GM19239 (cell line): Measurements from ENCODE around the gene ELMO3.
A peak's percentile ranks its signal among the peaks of the same experiment; 100 is the strongest.

ENCODE experiments used
- DNase-seq: peaks from one replicate; pipeline ENCODE4 v3.0.0; 2011; ENCODE audit warnings: low spot score; ENCODE audit not compliant: insufficient read length
- FAIRE-seq: peaks from 2 replicates; lab custom pipeline; 2011; peaks lifted over from hg19 to GRCh38; lab: Jason Lieb, UNC

Gene ELMO3

DNA sequence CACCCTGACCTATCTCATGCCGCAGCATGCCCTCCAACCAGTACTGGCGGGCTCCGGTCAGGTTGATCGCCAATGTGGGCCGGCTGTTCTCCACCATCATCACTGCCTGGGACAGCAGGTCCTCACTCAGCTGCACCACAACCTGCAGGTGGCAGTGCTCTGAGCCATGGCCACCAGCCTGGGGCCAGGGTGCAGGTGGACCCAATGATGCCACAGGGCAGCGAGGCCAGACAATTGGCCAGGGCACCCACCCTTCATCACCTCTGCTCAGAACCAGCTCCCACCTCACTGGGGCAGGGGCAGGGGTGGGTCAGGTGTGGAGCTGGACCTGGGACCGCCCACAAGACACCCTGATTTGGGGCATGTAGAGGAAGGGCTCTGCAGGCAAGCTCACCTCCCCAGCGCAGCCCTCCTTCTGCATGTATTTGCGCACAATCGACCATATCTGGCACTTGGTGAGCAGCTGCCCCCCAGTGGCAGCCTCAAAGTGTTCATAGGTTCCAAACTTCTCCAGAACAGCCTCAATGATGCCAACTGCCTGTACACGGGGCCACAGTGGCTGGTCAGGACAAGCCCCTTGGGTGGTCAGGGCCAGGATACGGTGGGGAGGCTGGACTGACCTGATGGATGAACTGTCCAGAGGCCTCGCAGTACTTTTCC is 19.4 kb upstream of the ELMO3 start:
- DNase-seq (no peak), FAIRE-seq (no peak)

DNA sequence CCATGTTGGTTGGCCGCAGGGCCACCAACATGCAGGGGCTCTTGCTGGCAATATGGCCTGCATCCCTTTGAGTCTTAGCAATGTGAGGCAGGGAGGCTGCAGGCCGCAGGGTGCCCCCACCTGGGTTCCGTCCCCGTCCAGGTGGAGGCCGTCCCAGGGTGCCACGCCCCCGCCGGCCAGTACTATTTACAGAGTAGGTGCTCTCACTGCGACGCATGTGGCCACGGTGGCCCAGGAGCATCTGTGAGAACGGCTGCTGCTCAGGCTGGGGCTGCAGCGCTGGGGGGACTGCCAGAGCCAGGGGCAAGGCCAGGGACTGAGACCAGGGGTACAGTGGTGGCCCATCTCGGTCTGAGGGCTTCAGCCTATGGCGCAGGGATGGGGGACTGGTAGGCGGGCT is 18.8 kb upstream of the ELMO3 start:
- FAIRE-seq (no peak), DNase-seq (no peak)

DNA sequence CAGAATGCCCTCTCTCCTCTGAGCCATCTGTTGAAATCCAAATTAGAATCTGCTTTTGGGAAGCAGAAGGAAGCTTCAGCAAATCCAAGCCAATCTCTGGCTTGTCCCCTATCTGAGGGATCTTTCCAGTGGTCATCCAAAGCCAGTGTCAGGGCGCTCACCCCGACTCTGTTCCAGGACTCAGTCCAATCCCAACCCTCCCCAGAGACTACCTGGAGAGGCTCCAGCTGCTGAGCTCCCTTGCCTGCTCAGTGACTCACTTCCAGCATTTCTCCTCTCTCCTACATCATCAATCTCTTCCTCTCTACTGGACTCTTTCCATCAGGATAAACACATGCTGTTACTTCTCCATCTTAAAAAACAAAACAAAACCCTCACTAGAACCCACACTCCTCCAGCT is 17.6 kb upstream of the ELMO3 start:
- FAIRE-seq (no peak), DNase-seq (no peak)

DNA sequence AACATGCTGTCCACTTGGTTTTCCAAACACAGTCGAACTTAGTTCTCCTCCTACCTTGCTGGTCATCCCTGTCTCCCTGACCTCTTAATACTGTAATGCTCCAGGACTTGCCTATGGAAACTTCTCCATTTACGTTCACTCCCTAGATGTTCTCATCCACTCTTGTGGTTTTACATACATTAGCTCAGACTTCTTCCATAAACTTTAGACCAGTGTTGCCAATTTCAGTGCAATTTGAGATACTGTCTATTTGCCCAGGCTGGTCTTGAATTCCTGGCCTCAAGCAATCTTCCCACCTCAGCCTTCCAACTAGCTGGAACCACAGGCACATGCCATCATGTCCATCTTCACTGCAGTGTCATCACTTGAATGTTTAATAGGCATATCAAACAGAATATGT is 16.6 kb upstream of the ELMO3 start:
- FAIRE-seq, result no peak
- DNase-seq, result no peak

DNA sequence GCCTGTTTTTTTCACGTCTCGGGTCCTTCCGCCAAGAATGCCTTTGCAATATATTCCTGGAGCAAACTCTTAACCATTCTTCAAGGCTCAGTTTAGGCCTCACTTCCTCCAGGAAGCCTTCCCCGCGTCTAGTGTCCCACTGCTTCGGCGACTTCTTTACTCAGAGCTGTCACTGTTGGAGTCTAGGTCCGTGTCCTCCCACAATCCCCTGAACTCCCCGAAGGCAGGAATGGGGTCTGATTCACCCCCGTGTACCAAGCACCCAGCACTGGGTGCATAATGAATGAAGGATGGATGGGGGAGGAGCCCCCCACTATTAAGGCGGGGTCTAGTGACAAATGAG is 15.7 kb upstream of the ELMO3 start:
- no peak for FAIRE-seq
- no peak for DNase-seq

DNA sequence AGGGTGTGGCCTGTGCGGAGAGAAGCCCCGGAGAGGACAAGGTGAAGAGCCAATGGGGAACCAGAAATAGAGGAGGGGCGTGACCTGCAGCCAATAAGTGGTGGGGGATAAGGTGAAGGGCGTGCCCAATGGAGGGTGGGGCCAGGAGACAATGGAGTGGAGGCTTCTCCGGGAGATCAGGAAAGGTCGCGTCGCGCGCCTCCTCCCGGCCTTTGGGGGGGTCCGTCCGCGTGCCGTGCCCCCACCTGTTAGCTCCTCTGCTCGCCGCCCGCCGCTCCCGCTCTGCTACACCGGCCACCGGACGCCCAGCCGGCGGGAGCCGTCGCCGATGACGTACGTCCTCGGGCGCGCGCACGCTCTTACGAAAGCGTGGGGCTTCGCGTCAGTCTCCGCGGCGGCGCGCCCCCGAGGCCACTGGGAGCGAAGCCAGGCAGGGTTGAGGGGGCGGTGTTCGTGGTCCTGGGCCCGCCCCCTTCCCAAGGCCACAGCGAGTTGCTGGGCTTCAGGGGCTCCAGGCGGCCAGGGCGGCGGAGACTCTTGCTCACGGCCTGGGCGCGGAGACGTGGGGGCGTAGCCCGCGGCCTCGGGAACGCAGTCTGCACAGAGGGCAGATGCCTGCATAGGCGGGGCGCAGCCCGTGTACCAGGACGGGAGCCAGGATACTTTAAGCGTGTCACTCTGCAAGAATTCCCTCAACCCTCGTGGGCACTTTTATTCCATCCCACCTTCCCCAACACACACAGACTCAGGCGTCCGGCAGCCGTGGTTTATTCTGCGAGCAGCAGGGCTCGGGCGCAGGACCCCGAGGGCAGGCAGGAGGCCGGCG is 15.1 kb upstream of the ELMO3 start, which contains the start of gene MATCAP1:
Gene MATCAP1 (minus strand): TSS at position 337 of the 826 bp plus-strand sequence. CDS start 3,353 bp downstream, outside the sequence.
- peak; percentile 100 for FAIRE-seq
- peak; percentile 100 for DNase-seq

DNA sequence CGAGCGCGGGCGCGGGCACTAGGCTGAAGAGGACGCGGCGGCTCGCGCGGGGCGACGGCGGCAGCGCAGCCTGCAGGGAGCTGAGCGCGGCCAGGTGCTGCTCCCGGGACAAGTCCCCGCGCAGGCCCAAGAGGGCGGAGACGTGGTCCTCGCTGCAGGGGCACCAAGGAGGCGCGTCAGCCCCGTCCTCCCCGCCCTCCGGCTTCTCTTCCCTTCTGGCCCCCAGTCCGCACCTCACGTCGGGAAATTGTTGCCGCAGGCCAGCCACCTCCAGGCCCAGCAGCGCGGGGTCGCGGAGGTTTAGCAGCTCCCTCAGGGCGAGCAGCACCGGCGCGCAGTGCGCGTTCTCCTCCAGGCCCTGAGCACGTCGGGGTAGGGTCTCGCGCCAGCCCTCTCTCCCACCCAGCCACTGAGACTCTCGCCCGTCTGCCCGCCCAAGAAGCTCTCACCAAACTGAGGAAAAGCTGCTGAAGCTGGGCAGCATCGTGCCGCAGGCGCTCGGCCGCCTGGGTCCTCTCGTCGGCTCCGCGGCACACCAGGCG is 14.4 kb upstream of the ELMO3 start:
- no peak for DNase-seq
- FAIRE-seq, result peak; percentile 23

DNA sequence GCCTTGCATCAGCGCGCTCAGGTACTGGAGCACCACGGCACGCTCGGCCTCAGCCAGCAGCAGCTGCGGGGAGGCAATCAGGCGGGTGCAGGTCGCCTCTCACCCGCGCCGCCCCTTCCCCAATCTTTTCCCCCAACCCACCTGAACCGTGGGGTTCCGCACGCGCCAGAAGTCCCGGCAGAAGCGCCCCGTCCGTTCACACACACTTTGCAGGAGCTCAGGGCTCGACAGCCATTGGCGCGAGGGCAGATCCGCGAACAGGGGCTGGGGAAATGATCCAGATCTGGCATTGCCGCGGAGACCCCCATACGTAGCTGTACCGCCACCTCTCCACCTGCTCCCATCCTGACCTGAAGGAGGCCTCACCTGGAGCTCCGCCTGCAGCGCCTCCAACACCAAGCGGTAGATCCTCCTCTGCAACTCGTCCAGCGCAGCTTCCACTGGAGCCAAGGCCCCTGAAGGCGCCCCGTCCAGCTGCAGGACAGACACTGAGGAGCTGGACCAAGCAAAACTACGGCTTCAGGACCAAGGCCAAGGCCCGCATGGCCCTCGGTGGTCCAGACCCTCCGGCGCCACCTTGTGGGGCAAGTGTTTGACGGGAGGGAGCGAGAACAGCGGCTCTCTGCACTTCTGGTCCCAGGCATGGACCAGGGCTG is 13.8 kb upstream of the ELMO3 start:
- DNase-seq (no peak), FAIRE-seq (peak; percentile 96)

DNA sequence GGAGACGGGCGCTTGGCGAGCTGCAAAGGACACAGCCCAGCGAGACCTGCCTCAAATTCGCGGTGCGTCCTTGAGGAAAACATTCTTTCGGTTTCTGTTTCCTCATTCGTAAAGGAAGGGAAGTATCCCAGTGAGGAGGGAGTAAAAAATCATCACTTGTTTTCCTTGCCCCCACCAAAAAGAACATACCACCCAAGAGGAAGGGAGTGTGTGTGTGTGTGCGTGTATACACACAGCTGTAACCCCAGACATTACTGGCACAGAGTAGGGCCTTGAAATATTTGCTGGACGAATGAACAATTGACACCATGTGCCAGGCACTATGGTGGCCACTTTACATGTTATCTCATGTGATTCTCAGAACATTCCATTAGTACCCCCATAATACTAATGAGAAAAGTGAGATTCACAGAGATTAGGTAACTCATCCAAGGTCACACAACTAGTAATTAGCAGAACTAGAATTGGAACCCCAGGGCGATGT is 13.2 kb upstream of the ELMO3 start:
- no peak for DNase-seq
- FAIRE-seq, result no peak

DNA sequence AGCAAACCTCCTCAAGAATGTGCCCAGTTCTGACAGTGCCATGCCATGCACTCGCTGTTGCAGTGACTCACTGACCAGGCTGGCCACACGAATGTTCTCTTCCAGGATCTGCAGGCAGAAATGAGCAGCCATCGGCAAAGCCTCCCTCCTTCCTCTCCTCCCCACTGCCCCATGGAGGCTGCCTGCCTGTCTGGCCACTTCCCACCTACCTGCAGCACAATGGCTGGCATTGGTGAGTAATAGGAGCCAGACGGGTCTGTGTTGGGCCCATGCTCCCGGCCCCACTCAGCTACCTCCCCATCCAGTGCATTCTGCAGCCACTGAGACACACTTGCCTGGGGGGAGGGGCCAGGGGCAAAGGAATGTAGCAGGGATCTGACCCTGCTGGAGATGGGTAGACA is 12.4 kb upstream of the ELMO3 start:
- no peak for FAIRE-seq
- DNase-seq, result no peak

DNA sequence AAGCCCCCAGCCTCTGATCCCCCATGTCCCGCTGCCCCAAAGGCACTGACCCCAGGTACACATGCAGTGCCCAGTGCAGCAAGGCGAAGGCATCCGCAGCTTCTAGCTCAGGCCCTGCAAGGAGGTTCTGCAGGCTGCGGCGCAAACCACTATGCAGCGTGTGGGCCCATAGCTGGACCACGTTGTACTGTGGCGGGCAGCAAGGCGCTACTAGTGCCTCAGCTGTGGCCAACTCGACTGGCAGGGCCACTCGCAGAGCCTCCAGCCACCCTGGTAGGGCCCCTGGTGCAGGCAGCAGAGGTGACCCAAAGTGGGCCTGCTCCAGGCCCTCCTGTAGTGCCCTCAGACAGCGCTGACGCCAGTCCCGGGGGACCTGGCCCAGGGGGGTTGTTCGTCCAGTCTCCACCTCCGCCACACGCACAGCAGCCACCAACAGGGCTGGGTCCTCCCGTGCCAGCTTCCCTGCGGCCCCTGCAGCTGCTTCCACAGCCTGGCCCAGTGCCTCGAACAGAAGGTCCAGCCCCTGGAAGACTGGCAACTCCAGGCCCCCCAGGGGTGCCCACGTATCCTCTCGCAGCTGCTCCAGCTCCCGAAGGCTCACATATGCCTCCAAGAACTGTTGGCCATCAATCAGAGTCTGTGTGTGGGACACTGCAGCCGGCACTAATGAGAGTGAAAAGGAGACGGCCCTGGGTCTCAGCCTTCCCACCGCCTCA is 11.6 kb upstream of the ELMO3 start:
- DNase-seq (no peak), FAIRE-seq (no peak)

DNA sequence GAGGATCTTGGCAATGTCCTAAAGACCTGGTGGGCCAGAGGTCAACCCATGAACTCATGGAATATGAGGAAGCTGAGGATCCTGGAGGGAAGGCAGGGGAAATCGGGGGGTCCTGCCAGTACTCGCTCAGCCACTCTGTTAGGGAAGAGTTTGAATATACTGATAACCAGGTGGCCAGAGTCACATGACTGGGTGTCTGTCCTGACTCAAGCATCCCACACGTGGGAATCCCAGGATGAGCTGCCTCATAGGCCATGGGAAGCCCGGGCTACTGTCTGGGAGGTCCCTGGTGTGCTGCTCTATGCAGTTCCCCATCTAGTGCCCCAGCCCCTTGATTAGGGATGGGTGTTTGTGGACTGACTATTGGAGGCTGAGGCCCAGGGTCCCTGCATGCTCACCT is 10.6 kb upstream of the ELMO3 start:
- no peak for FAIRE-seq
- DNase-seq, result no peak

DNA sequence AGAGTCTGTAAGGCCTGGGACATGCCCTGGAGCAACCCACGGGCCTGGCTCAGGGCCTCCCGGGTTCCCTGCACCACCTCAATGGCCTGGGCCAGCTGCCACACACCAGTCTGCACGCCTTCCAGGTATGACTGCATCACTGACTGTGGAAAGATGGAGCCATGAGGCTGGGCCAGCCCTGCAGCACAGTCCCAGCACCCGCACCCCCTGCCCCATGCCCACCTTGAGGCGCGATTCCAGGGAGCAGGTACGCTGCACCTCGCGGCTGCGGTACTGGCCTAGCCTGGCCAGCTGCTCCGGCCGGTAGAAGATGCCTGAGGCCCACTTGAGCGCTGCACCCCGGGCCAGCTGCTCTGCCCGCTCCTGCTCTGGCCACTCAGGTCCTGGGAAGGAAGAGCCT is 10.1 kb upstream of the ELMO3 start:
- FAIRE-seq, result no peak
- DNase-seq, result no peak

DNA sequence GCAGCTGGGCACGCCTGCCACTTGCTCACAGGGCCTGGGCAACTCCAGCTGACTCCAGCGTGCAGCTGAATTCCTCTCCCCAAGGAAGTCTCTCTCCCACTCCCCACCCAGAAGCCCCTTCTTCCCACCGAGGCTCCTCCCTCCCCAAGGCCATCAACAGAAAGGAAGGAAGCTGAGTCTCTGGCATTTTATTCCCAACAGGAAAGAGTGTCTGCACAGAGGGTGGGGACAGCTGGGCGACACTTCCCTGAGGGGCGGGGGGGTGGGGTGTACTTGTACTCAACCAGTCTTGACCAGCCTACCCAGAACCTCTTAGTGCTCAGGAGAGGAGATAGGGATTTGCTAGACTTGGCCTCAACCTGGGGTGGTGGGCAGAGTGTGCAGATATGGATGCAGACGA is 8.9 kb upstream of the ELMO3 start, which contains the start of gene EXOC3L1:
Gene EXOC3L1 (minus strand): TSS at position 96 of the 400 bp plus-strand sequence. CDS start 460 bp downstream, outside the sequence.
- FAIRE-seq, result no peak

DNA sequence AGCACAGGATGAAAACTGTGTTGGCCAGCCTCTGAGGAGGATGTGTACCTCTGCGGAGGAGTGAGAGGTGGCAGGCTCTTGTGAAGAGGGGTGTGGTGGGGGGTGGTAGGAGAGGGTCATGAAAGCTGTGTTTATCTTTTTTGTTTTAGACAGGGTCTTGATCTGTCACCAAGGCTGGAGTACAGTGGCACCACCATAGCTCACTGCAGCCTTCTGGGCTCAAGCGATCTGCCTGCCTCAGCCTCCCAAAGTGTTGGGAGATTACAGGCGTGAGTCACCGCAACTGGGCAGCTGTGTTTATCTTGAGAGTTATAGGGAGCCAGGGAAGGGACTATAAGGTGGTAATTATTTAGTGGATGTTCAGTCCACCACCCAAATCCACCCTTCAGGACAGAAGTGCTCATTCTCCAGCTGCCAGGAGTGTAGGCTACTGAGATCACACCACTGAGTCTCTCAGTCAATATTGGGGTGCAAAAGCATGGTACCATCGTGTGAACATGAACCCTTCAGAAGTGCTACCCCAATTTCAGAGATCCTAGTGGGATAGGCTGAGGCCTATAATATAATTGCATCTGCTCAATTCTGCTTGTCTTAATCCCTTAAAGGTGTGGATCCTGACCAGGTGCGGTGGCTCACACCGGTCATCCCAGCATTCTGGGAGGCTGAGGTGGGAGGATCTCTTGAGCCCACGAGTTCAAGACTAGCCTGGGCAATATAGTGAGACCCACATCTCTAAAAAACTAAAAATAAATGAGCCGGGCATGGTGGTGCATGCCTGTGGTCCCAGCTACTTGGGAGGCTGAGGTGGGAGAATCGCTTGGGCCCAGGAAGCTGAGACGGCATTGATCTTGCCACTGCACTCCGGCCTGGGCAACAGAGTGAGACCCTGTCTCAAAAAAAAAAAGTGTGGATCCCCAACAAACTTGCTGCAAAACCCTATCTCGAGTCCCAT is 8.2 kb upstream of the ELMO3 start:
- DNase-seq (no peak), FAIRE-seq (no peak)

More for the DNA sequence above, 8.9 kb upstream of the ELMO3 start, which contains the start of gene EXOC3L1:
- no peak for DNase-seq

DNA sequence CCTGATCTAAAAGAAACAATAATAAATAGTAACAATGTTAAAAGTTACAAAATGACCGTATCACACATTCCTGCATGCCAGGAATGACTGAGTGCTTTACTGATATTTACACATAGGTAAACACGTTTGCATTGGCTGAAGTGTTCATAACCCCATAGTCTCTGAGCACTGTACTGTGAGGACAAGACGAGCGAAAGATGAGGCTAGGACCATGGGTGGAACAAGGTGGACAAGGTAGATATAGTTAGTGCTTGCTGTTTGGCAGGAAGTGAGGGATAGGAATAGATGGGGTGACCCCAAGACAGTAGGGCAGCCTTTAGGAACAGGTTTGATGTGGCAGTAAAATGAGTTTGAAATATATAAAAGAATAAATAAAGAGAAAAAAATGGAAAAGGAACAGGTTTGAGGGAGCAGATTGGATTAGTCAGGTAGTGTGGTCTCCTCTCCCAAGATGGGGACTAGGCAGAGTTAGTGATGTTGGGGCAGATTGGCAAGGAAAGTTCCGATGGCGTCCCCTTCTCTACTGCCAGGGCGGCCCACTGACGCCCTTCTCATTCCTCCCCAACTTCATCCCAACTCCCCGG is 7.4 kb upstream of the ELMO3 start:
- FAIRE-seq, result no peak

DNA sequence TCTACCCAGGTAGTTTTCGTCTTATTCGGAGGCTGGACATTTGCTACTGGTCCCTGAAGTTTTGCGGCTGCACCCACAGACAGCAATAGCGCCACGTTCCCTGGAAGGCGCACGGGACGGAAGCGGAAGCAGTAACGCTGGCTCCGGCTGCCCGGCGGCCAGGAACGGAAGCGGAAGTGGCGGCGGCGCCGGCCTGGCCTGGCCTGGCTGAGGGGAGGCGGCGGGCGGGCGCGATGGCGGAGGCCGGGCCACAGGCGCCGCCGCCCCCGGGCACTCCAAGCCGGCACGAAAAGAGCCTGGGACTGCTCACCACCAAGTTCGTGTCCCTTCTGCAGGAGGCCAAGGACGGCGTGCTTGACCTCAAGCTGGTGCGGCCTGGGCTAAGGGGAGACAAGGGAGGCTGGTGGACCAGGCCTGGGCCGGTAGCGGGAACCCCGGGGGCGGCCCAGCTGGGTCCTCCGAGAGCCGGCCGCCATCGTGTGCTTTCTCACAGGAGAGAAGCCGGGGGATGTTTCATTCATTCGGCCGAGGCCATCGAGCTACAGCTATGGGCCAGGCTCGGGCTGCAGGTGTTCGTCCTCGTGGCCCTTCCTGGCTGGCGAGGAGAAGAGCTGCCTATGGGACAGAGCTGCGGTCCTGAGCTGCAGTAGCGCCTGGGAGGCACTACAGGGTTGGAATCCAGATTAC is 6.8 kb upstream of the ELMO3 start, which contains the start of gene E2F4:
Gene E2F4 (plus strand): TSS at position 161 of the 687 bp plus-strand sequence. CDS start 73 bp downstream, at position 234.
- peak; percentile 99 for FAIRE-seq

More for the DNA sequence above, 7.4 kb upstream of the ELMO3 start:
- no peak for DNase-seq

More for the DNA sequence above, 6.8 kb upstream of the ELMO3 start, which contains the start of gene E2F4:
- peak; percentile 99 for DNase-seq
